Measurements from ENCODE around the gene SLC37A3.

DNA sequence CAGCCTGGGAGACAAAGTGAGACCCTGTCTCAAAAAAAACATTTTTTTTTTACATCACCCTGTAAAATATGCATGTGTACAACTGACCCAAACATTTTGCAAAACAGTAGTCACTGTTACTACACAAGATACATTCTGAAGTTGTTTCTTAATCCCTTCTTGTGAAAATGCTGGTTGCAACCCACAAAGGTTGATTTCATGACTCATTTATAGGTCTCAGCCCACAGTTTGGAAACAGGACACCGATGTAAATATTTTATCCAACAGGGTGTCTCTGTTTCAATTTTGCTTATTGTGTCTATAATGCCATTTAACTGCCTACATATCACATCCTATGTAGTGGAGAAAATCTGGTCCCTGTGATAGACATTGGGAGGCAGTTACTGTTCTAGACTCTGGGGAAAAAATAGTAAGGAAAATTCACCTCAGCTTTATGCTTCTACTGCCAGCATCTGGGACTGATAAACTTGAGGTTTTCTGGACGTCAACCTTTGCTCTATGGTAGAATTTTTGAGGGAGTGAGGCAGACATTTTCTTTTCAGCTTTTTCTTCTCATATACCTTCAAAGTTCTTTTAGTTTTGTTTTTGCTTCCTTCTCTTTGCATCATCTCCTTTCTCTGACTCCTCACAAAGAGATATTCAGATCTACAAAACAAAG lies 4.0 kb upstream of the SLC37A3 start:
- TF ChIP-seq, protein P1, sequence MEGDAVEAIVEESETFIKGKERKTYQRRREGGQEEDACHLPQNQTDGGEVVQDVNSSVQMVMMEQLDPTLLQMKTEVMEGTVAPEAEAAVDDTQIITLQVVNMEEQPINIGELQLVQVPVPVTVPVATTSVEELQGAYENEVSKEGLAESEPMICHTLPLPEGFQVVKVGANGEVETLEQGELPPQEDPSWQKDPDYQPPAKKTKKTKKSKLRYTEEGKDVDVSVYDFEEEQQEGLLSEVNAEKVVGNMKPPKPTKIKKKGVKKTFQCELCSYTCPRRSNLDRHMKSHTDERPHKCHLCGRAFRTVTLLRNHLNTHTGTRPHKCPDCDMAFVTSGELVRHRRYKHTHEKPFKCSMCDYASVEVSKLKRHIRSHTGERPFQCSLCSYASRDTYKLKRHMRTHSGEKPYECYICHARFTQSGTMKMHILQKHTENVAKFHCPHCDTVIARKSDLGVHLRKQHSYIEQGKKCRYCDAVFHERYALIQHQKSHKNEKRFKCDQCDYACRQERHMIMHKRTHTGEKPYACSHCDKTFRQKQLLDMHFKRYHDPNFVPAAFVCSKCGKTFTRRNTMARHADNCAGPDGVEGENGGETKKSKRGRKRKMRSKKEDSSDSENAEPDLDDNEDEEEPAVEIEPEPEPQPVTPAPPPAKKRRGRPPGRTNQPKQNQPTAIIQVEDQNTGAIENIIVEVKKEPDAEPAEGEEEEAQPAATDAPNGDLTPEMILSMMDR (IDR thresholded peaks at IDR 0.05) = no peak
- TF ChIP-seq POLR2A (IDR thresholded peaks at IDR 0.05) = no peak
